ENCODE data around the gene MEIS2. TPM values are rescaled to one million over a fixed set of nuclear protein-coding genes. Genes with fewer than 3 reads are reported as not detected.

Gene MEIS2
- total and polyA plus RNA-seq, 2 experiments from 2014 or later = 224 to 432 TPM

DNA sequence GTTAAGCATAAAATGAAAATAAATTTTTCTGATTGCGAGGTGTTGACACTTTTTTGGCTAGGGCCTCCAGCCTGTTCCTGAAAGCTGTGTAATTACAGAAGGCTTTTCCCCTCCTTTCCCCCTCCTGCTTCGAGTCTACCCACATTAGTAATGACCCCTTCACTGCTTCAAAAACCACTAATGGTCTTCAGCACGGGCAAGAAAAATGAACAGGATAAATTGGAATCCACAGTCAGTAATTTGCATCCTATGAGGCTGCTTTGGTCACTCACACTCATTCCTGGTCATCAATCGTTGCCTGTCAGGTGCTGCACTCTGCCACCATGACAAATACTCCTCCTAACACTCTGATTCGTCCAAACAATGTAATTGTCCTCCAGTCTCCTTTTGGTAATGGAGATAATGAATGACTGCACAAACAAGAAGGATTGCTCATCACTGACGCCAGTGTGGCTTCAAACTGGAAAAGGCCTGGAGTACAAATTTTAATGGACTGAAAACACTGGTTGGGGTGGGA is 148.6 kb downstream of the MEIS2 start:
- H3K27ac ChIP-seq = peak overlapping the region; percentile 88
- peaks cover 2% of the 10 kb centered on the region for H3K36me3 ChIP-seq

DNA sequence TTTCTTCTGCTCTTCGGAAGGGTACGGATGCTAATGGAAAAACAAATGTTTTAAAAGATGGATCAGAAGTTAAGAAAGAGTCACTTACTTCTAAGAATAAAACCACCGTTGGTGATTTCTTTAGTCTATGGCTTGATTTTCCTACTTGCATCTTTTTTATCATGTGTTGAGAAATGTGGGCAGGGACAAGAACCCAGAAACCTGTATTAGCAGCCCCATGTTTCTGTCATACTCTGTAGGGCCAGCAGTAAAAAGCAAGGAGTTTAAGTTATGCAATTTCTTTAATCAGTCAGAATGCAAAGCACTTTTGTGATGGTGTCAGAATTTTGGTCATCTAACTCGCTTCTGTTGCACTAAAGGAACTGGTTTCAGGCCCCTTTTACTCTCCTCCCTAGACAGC is 150.0 kb downstream of the MEIS2 start:
- Histone ChIP-seq H3K36me3 (peaks cover 6% of the 10 kb centered on the region), H3K4me1 (ENCODE audit: low read depth) (peaks cover 86% of the 10 kb centered on the region), H3K9me3 (ENCODE audit: low read depth) (no peaks in the 10 kb centered on the region), H3K27me3 (no peaks in the 10 kb centered on the region), H3K4me3 (no peak overlapping the region), H3K27ac (peak overlapping the region; percentile 88)
- TF ChIP-seq, protein P1, sequence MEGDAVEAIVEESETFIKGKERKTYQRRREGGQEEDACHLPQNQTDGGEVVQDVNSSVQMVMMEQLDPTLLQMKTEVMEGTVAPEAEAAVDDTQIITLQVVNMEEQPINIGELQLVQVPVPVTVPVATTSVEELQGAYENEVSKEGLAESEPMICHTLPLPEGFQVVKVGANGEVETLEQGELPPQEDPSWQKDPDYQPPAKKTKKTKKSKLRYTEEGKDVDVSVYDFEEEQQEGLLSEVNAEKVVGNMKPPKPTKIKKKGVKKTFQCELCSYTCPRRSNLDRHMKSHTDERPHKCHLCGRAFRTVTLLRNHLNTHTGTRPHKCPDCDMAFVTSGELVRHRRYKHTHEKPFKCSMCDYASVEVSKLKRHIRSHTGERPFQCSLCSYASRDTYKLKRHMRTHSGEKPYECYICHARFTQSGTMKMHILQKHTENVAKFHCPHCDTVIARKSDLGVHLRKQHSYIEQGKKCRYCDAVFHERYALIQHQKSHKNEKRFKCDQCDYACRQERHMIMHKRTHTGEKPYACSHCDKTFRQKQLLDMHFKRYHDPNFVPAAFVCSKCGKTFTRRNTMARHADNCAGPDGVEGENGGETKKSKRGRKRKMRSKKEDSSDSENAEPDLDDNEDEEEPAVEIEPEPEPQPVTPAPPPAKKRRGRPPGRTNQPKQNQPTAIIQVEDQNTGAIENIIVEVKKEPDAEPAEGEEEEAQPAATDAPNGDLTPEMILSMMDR (IDR thresholded peaks at IDR 0.05; ENCODE audit: low read depth, low read length) = no peak
- DNase-seq (ENCODE audit: low read depth in 1 of 2, low spot score in 1 of 2) = peak in 1 of 2 donors; percentile 50

More for the DNA sequence above, 148.6 kb downstream of the MEIS2 start:
- peaks cover 71% of the 10 kb centered on the region for H3K4me1 ChIP-seq (ENCODE audit: low read depth)
- H3K27me3 ChIP-seq = no peaks in the 10 kb centered on the region
- TF ChIP-seq, protein P1 (IDR thresholded peaks at IDR 0.05; ENCODE audit: low read depth, low read length) = no peak
- H3K9me3 ChIP-seq (ENCODE audit: low read depth) = no peaks in the 10 kb centered on the region
- H3K4me3 ChIP-seq = no peak overlapping the region
- DNase-seq (ENCODE audit: low read depth in 1 of 2, low spot score in 1 of 2) = peak; percentile 26 to 83

DNA sequence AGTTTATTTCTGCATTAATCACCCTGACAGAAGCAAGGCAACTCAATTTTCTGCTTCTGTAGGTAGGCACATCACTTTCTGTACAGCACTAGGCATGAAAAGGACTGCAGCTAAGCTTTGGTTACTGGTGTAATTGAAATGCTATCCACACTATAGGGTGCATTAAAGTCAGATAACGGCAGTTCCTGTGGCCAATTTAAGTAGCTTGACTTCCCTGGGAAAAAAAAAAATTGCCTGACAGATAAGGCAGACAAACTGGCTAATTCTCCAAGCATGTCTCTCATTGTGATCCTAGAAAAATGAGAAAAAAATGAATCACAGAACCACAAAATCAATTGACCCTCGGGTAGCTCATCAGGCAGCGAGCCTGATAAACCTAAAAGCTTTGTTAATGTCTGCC is 151.4 kb downstream of the MEIS2 start:
- Histone ChIP-seq H3K4me3 (no peak overlapping the region), H3K36me3 (peaks cover 11% of the 10 kb centered on the region), H3K4me1 (ENCODE audit: low read depth) (peaks cover 97% of the 10 kb centered on the region), H3K9me3 (ENCODE audit: low read depth) (no peaks in the 10 kb centered on the region), H3K27ac (peak overlapping the region; percentile 88), H3K27me3 (no peaks in the 10 kb centered on the region)
- no peak for DNase-seq (ENCODE audit: low read depth in 1 of 2, low spot score in 1 of 2)
- TF ChIP-seq, protein P1 (IDR thresholded peaks at IDR 0.05; ENCODE audit: low read depth, low read length) = no peak

DNA sequence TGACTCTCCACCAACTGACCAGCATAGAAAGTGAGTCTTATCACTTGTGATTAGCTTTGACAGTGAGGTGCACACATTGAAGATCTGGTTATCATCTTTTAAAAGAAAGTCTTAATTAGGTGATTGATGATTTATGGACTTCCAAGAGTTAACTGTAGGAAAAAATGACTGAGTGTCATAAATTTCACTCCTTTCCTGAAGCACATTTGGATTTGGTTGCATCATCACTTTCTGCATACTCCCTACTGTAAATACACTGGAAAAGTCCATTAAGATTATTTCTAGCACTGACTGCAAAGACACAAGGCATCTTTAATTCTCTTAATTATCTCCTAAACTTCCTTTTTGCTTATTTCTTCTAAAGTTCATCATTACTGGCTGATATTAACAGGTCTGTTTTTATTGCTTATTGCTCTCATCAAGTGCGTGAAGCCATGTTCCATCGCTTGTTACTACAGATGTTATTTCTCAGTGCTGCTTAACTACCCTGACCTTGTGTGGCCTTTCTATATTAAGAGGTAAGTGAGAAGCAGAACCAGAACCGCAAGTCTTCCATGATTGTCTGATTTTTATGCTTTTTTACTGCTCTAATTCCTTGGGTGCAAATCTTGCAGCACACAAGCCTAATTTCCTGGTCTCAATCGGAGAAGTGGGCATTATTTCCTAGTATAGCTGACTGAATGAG is 153.2 kb downstream of the MEIS2 start:
- Histone ChIP-seq H3K27me3 (no peaks in the 10 kb centered on the region), H3K27ac (peak overlapping the region; percentile 88), H3K36me3 (peaks cover 15% of the 10 kb centered on the region), H3K4me3 (no peak overlapping the region), H3K9me3 (ENCODE audit: low read depth) (no peaks in the 10 kb centered on the region), H3K4me1 (ENCODE audit: low read depth) (peaks cover 99% of the 10 kb centered on the region)
- TF ChIP-seq, protein P1 (IDR thresholded peaks at IDR 0.05; ENCODE audit: low read depth, low read length) = no peak
- no peak for DNase-seq (ENCODE audit: low read depth in 1 of 2, low spot score in 1 of 2)

DNA sequence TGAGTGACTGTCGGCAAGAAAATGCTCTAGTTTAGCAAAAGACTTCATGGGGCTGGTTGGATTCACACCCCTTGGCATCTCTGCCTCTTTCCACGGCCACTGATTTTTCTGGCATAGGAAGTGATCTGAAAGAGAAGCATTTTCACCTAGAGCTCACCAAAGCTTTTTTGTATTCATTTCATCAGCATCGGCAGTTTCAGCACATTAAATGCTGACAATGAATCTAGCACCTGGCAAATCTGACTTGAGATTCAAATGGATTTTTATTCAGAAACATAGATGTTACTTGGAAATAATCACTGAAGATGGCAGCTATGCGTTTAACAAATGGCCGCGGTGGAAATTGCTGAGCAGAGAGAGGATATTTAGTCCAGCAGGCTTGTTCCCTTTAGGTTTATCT is 155.9 kb downstream of the MEIS2 start:
- Histone ChIP-seq H3K27me3 (no peaks in the 10 kb centered on the region), H3K4me1 (ENCODE audit: low read depth) (peaks cover 98% of the 10 kb centered on the region), H3K9me3 (ENCODE audit: low read depth) (no peaks in the 10 kb centered on the region), H3K4me3 (no peak overlapping the region), H3K27ac (peak overlapping the region; percentile 74), H3K36me3 (peaks cover 21% of the 10 kb centered on the region)
- no peak for DNase-seq (ENCODE audit: low read depth in 1 of 2, low spot score in 1 of 2)
- TF ChIP-seq, protein P1 (IDR thresholded peaks at IDR 0.05; ENCODE audit: low read depth, low read length) = no peak
